B cell (primary cell): ENCODE measurements around the gene HOXD10.

Experiments used
- EZH2 ChIP-seq: IDR thresholded peaks from 2 replicates; pipeline ENCODE4 v1.6.1; 2012; ENCODE audit warnings: borderline replicate concordance, low read depth, mild to moderate bottlenecking, moderate library complexity, low read length; ENCODE audit not compliant: insufficient read depth, poor library complexity, severe bottlenecking
- TF ChIP-seq, protein P1 (sequence below): fragments of 200-600 bp; IDR thresholded peaks from one replicate; pipeline ENCODE4 v1.8.0; 2022; ENCODE audit warnings: antibody characterized with exemption, mild to moderate bottlenecking

DNA sequence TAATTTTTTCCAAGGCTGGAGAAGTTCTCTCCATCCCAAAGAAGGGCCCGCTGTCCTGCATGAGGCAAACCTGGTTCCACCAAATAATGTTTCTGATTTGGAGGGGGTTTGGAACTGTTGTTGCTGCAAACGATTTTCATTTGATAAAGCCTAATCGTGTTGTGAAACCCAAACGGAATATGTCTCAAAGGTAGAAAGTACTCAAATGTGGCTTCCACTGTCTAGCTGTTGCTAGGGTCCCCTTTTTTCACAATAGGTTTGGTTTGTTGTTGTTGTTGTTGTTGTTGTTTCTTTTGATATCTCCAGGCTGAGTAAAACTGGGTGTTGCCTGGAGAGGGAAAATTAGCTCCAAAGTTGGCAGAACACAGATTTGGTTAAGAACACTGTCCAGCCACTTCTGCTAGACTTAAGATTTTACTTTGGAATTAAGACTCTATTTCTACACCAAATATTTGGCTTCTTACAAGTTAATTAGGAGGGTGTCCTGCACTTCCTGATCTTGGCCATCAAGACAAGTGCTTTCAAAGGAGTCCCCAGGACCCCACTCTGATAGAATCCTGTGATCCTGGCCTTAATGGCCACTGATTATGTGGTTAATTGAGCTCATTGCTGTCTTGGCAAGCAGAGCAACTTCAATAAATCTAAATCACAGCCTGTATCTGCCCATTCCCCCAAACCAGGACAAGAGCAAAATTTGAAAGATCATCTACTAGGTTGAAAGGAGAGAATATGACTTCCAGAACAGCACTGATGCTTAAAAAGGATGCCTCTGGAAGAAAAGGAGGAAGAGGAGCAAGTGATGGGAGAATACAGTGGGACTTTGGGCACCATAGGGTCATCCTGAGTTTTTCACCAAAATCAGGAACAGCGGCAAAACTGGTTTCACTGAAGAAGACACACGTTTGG lies 27.4 kb upstream of the HOXD10 start:
- TF ChIP-seq, protein P1, sequence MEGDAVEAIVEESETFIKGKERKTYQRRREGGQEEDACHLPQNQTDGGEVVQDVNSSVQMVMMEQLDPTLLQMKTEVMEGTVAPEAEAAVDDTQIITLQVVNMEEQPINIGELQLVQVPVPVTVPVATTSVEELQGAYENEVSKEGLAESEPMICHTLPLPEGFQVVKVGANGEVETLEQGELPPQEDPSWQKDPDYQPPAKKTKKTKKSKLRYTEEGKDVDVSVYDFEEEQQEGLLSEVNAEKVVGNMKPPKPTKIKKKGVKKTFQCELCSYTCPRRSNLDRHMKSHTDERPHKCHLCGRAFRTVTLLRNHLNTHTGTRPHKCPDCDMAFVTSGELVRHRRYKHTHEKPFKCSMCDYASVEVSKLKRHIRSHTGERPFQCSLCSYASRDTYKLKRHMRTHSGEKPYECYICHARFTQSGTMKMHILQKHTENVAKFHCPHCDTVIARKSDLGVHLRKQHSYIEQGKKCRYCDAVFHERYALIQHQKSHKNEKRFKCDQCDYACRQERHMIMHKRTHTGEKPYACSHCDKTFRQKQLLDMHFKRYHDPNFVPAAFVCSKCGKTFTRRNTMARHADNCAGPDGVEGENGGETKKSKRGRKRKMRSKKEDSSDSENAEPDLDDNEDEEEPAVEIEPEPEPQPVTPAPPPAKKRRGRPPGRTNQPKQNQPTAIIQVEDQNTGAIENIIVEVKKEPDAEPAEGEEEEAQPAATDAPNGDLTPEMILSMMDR, result no peak
- no peak for TF ChIP-seq EZH2
